B cell (primary cell): ENCODE data around the gene RAD51D. TPM values are rescaled to one million over a fixed set of nuclear protein-coding genes. Genes with fewer than 3 reads are reported as not detected.

Source experiments
- ATAC-seq: fragments of 200-7000 bp; cut with Tn5 transposase; one replicate; pipeline ENCODE4 v1.10.0; 2021; ENCODE audit warnings: low read depth, mild to moderate bottlenecking, moderate number of reproducible peaks, moderate library complexity
- CTCF ChIA-PET: fragments of 350-600 bp; sonication (Branson Sonifier 250); formaldehyde crosslinking; loops from one replicate; lab custom pipeline; 2021; ENCODE audit warnings: antibody characterized with exemption, inconsistent platforms; lab: Charles Lee
- POLR2A ChIA-PET: fragments of 350-600 bp; sonication (Branson Sonifier 250); formaldehyde crosslinking; loops from one replicate; lab custom pipeline; 2021; ENCODE audit warnings: antibody characterized with exemption; lab: Charles Lee
- DNase-seq: peaks from one replicate; pipeline ENCODE4 v3.0.0; 2013
- H2AFZ ChIP-seq: 2 replicates; pipeline ENCODE4 v1.6.1; 2012; ENCODE audit warnings: mild to moderate bottlenecking, low read depth, low read length; ENCODE audit not compliant: insufficient read depth, poor library complexity, severe bottlenecking
- H3K27ac ChIP-seq, 2 donors: 1 replicate in 1 of 2; 2 replicates in 1 of 2; pipeline ENCODE4 v1.5.1; 2012 to 2013; ENCODE audit warnings: low read length in 2 of 2, mild to moderate bottlenecking in 2 of 2, moderate library complexity in 1 of 2
- H3K27me3 ChIP-seq, 4 experiments: fragments of 200-600 bp in 1 of 4; sonication (generic) in 1 of 4; replicated peaks in 1 of 4; 1 replicate in 2 of 4; 2 replicates in 2 of 4; pipeline versions ENCODE4 v1.6.1 to v1.7.0; 2013 to 2016; ENCODE audit warnings: low read length in 3 of 4, mild to moderate bottlenecking in 2 of 4, mixed read lengths in 1 of 4, moderate library complexity in 1 of 4; ENCODE audit not compliant: insufficient read depth in 4 of 4, control insufficient read depth in 3 of 4; ENCODE audit errors: control extremely low read depth in 1 of 4
- H3K36me3 ChIP-seq, 2 experiments: replicated peaks in 1 of 2; 1 replicate in 1 of 2; 2 replicates in 1 of 2; pipeline versions ENCODE4 v1.6.1 to v1.7.1; 2013; ENCODE audit warnings: low read length in 1 of 2; ENCODE audit not compliant: insufficient read depth in 2 of 2, control insufficient read depth in 1 of 2; ENCODE audit errors: control extremely low read depth in 1 of 2, extremely low read depth in 1 of 2
- H3K4me1 ChIP-seq, 2 donors: fragments of 200-600 bp in 1 of 2; sonication (generic) in 1 of 2; 1 replicate in 1 of 2; 2 replicates in 1 of 2; pipeline versions ENCODE4 v1.5.1 to v1.6.1; 2013 to 2017; ENCODE audit warnings: low read length in 2 of 2; ENCODE audit not compliant: control insufficient read depth in 2 of 2, insufficient read depth in 2 of 2
- H3K4me2 ChIP-seq: replicated peaks from 2 replicates; pipeline ENCODE3; 2012; ENCODE audit warnings: mild to moderate bottlenecking, low read depth, low read length; ENCODE audit not compliant: poor library complexity, severe bottlenecking
- H3K4me3 ChIP-seq, 5 experiments: fragments of 200-600 bp in 1 of 5; sonication (generic) in 1 of 5; 1 replicate in 3 of 5; 2 replicates in 2 of 5; pipeline versions ENCODE4 v1.5.1 to v1.7.0; 2011 to 2016; ENCODE audit warnings: low read length in 4 of 5, mild to moderate bottlenecking in 4 of 5, low read depth in 2 of 5, control low read depth in 1 of 5, moderate library complexity in 1 of 5; ENCODE audit not compliant: insufficient read depth in 1 of 5; ENCODE audit errors: control extremely low read depth in 1 of 5, extremely low read depth in 1 of 5
- H3K79me2 ChIP-seq: fragments of 200-600 bp; sonication (generic); one replicate; pipeline ENCODE4 v1.6.0; 2016; ENCODE audit warnings: low read length; ENCODE audit not compliant: control insufficient read depth, insufficient read depth
- H3K9ac ChIP-seq: fragments of 200-600 bp; sonication (generic); 2 replicates; pipeline ENCODE4 v1.6.1; 2017; ENCODE audit warnings: mild to moderate bottlenecking, low read length, moderate library complexity
- H3K9me3 ChIP-seq, 3 donors: one replicate each; pipeline versions ENCODE4 v1.6.1 to v1.7.1; 2013; ENCODE audit warnings: low read length in 2 of 3; ENCODE audit not compliant: control insufficient read depth in 2 of 3, insufficient read depth in 1 of 3; ENCODE audit errors: control extremely low read depth in 1 of 3
- H4K20me1 ChIP-seq: 2 replicates; pipeline ENCODE4 v1.6.0; 2012; ENCODE audit warnings: mild to moderate bottlenecking, low read length; ENCODE audit not compliant: insufficient read depth, control insufficient read depth, poor library complexity, severe bottlenecking
- H3K27ac Mint-ChIP-seq: one replicate; pipeline ENCODE4 v1.8.0; 2021; ENCODE audit warnings: mixed read lengths
- H3K27me3 Mint-ChIP-seq: one replicate; pipeline ENCODE4 v1.8.0; 2021; ENCODE audit warnings: mixed read lengths
- H3K4me1 Mint-ChIP-seq: one replicate; pipeline ENCODE4 v1.8.0; 2021; ENCODE audit warnings: mixed read lengths
- H3K4me3 Mint-ChIP-seq: one replicate; pipeline ENCODE4 v1.8.0; 2021; ENCODE audit warnings: mixed read lengths
- H3K9me3 Mint-ChIP-seq: one replicate; pipeline ENCODE4 v1.8.0; 2022; ENCODE audit warnings: mixed read lengths; ENCODE audit not compliant: insufficient read depth
- CTCF ChIP-seq: fragments of 200-600 bp; IDR thresholded peaks from one replicate; pipeline ENCODE4 v1.8.0; 2022; ENCODE audit warnings: antibody characterized with exemption, mild to moderate bottlenecking
- EZH2 ChIP-seq: IDR thresholded peaks from 2 replicates; pipeline ENCODE4 v1.6.1; 2012; ENCODE audit warnings: borderline replicate concordance, low read depth, mild to moderate bottlenecking, moderate library complexity, low read length; ENCODE audit not compliant: insufficient read depth, poor library complexity, severe bottlenecking
- WGBS: methylation state at CpG from one replicate; pipeline ENCODE4 v1.1.5; 2013; ENCODE audit warnings: missing lambda C conversion rate; ENCODE audit not compliant: insufficient coverage; 5-methylcytosine and 5-hydroxymethylcytosine counted together
- intact Hi-C: fragments of 100-400 bp; cut with micrococcal nuclease; formaldehyde crosslinking; loops from one replicate; pipeline ENCODE4 v1.10.0; 2022
- polyA plus RNA-seq: library from polyadenylated mRNA; depleted of rRNA; stranded (reverse); fragments of >200 nt; gene quantifications from 2 replicates; pipeline ENCODE4 v1.2.3, GENCODE V29; 2012
- total RNA-seq, 2 donors: library from RNA; stranded (reverse); fragments of 120-200 nt in 1 of 2; gene quantifications; 1 replicate in 1 of 2; 2 replicates in 1 of 2; pipeline versions ENCODE4 v1.2.3 to v1.2.4, GENCODE V29; 2013 to 2022

The RAD51D gene
- total and polyA plus RNA-seq, 2 donors (not counting 1 experiment from before 2014, with no cell fraction given) = 12.8 to 29.4 TPM

- Histone ChIP-seq H3K79me2 (peaks cover 44% of the 10 kb centered on the region), H3K9ac (peak overlapping the region; percentile 75), H3K36me3 (no peaks in the 10 kb centered on the region), H3K27me3 (no peaks in the 10 kb centered on the region), H3K9me3 (no peaks in the 10 kb centered on the region), H3K4me1 (peaks cover 17 to 21% of the 10 kb centered on the region in 2 donors), H3K27ac (peak overlapping the region; percentile 72 to 92), H3K4me2 (peak overlapping the region; percentile 96), H4K20me1 (no peaks in the 10 kb centered on the region), H3K4me3 (peak overlapping the region; percentile 48 to 76 (median 66)), H2AFZ (peak overlapping the region; percentile 94)
- TF ChIP-seq EZH2 (no peak), CTCF (no peak)
- H3K9me3 Mint-ChIP-seq = no peaks in the 10 kb centered on the region
- POLR2A ChIA-PET = interaction anchor here (0.9 to 1.6 kb wide), 6 partner anchors 16 to 128 kb away, joined by 3 to 6 read pairs (median 3); partner anchors contain the start of genes CCT6B, LIG3, RAD51D and ZNF830
- peak; percentile 10 for ATAC-seq
- H3K4me3 Mint-ChIP-seq = peak overlapping the region; percentile 93
- 0% methylated on average over 10 of the region's 22 CpGs for WGBS
- H3K4me1 Mint-ChIP-seq = peaks cover 36% of the 10 kb centered on the region
- CTCF ChIA-PET = interaction anchor here (0.8 to 5.2 kb wide), 34 partner anchors 14 to 548 kb away, joined by 3 to 70 read pairs (median 4); partner anchors contain the start of genes LIG3, NLE1 and RFFL
- intact Hi-C loops = loop anchor here (1.0 to 2.0 kb wide), 9 partner anchors 30 to 497 kb away; partner anchors contain the start of genes AP2B1, CCT6B, LIG3 and NLE1
- H3K27ac Mint-ChIP-seq = peak overlapping the region; percentile 91
- DNase-seq = no peak
- H3K27me3 Mint-ChIP-seq = no peaks in the 10 kb centered on the region
Observed at GRCh38 chr17:35089586-35090296, 29.9 kb downstream of the RAD51D start.
